ENCODE results near the gene ASTN1.

ASTN1 gene

DNA sequence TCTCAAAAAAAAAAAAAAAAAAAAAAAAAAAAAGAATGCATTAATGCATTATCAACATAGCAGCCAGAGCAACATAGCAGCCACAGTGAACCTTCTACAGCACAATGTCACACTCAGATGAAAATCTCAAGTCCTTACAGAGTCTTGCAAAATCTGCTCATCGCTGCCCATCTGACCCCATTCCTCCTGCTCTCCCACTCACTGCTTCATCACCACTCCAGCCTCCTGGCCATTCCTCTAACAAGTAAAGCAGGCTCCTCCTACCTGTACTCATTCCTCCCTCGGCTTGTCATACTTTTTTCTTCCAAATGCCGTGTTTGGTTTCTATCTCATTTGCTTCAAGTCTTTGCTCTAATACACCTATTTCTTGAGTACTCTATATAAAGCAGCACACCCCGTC, 35.8 kb upstream of the ASTN1 start:
- POLR2A ChIA-PET: no interaction called here
- DNase-seq (ENCODE audit: extremely low spot score): no peak
- CTCF ChIA-PET: interaction anchor here (0.9 kb wide), 1 partner anchor 9 kb away, joined by 3 read pairs; no protein-coding TSS in a partner anchor
- TF ChIP-seq CTCF (IDR thresholded peaks at IDR 0.05; ENCODE audit: control extremely low read depth, extremely low read depth, low read depth, missing control alignments): no peak

DNA sequence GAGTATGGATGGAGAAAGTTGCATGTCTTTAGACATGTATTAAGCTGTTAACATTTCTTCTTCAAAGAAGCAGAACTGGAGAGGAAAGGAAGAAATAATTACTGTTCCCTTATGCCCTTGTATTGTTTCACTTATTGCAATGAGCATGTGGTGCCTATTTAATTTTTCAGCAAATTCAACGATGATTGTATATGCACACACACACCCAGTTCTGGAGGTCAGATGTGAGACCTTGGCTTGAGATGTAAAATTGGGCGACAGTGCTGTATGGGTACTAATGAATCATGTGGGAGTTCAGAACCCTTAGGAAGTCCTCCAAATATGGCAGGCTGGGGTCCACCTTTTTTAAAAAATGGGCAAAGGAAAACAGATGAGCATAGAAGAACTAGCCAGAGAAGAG, 33.7 kb upstream of the ASTN1 start:
- ChIA-PET CTCF (no interaction called here), POLR2A (no interaction called here)
- DNase-seq (ENCODE audit: extremely low spot score): no peak
- TF ChIP-seq CTCF (IDR thresholded peaks at IDR 0.05; ENCODE audit: control extremely low read depth, extremely low read depth, low read depth, missing control alignments): no peak

GRCh38 chr1:177190308-177190970, 25.9 kb upstream of the ASTN1 start:
- ChIA-PET CTCF (interaction anchor here (4.1 kb wide), 1 partner anchor 9 kb away, joined by 16 read pairs; no protein-coding TSS in a partner anchor), POLR2A (no interaction called here)
- no peak for TF ChIP-seq CTCF (IDR thresholded peaks at IDR 0.05; ENCODE audit: control extremely low read depth, extremely low read depth, low read depth, missing control alignments)
- no peak for DNase-seq (ENCODE audit: extremely low spot score)

DNA sequence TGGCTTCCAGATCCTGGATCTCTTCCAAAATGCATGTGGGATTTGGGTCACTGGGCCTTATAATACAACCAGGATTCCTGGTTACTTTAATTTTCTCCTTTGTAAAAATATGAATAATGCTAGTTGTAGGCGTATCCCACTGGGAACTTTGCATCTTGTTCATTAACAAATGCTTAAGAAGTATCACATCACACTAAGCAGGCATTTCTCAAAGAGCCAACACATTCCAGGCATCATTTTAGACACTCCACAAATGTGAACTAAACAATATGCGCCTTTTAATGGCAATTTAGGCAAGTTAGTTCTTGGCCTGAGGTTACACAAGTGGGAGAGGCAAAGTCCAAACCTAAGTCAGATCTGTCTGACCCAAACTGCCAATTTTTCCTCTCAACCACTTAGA, 22.1 kb upstream of the ASTN1 start:
- no peak for DNase-seq (ENCODE audit: extremely low spot score)
- TF ChIP-seq CTCF (IDR thresholded peaks at IDR 0.05; ENCODE audit: control extremely low read depth, extremely low read depth, low read depth, missing control alignments): no peak
- POLR2A ChIA-PET: no interaction called here
- CTCF ChIA-PET: no interaction called here

- CTCF ChIA-PET: no interaction called here
- POLR2A ChIA-PET: no interaction called here
- TF ChIP-seq CTCF (IDR thresholded peaks at IDR 0.05; ENCODE audit: control extremely low read depth, extremely low read depth, low read depth, missing control alignments): no peak
- DNase-seq (ENCODE audit: extremely low spot score): no peak
These were observed 20.7 kb upstream of the ASTN1 start for GRCh38 chr1:177185209-177185608.

GRCh38 chr1:177183836-177184235, 19.3 kb upstream of the ASTN1 start:
- DNase-seq (ENCODE audit: extremely low spot score): no peak
- CTCF ChIA-PET: no interaction called here
- no peak for TF ChIP-seq CTCF (IDR thresholded peaks at IDR 0.05; ENCODE audit: control extremely low read depth, extremely low read depth, low read depth, missing control alignments)
- POLR2A ChIA-PET: no interaction called here

Measured in GM10248 (cell line).